Astrocyte of the cerebellum (primary cell): ENCODE results near the gene GEN1.

Source experiments
- DNase-seq: peaks from one replicate; pipeline ENCODE4 v3.0.0-alpha.2; 2011; ENCODE audit warnings: low read depth
- H3K4me3 ChIP-seq: 2 replicates; pipeline ENCODE4 v1.5.1; 2011; ENCODE audit warnings: mild to moderate bottlenecking, low read depth, low read length, moderate library complexity
- CTCF ChIP-seq: IDR thresholded peaks from 2 replicates; pipeline ENCODE4 v1.5.1; 2012; ENCODE audit warnings: low read length, low read depth, moderate library complexity, mild to moderate bottlenecking; ENCODE audit errors: missing control alignments
- in situ Hi-C: cut with HindIII; loops from 2 replicates; pipeline ENCODE4 v1.10.0; 2017; ENCODE audit warnings: low sequenced_read_pairs

The GEN1 gene

GRCh38 chr2:17759805-17760204 lies 5.9 kb downstream of the GEN1 start:
- in situ Hi-C loops, result no loop called here
- TF ChIP-seq CTCF, result no peak
- no peak for DNase-seq
- no peak overlapping the region for H3K4me3 ChIP-seq

GRCh38 chr2:17762451-17762850 lies 8.5 kb downstream of the GEN1 start:
- TF ChIP-seq CTCF, result no peak
- DNase-seq, result no peak
- in situ Hi-C loops, result no loop called here

GRCh38 chr2:17763641-17764333 lies 9.8 kb downstream of the GEN1 start:
- no peak for TF ChIP-seq CTCF
- in situ Hi-C loops, result no loop called here
- DNase-seq, result no peak
- H3K4me3 ChIP-seq, result no peak overlapping the region

More at GRCh38 chr2:17762451-17762850, 8.5 kb downstream of the GEN1 start:
- no peak overlapping the region for H3K4me3 ChIP-seq

GRCh38 chr2:17765398-17765797 lies 11.5 kb downstream of the GEN1 start:
- TF ChIP-seq CTCF, result no peak
- no peak for DNase-seq
- in situ Hi-C loops, result no loop called here
- no peak overlapping the region for H3K4me3 ChIP-seq

DNA sequence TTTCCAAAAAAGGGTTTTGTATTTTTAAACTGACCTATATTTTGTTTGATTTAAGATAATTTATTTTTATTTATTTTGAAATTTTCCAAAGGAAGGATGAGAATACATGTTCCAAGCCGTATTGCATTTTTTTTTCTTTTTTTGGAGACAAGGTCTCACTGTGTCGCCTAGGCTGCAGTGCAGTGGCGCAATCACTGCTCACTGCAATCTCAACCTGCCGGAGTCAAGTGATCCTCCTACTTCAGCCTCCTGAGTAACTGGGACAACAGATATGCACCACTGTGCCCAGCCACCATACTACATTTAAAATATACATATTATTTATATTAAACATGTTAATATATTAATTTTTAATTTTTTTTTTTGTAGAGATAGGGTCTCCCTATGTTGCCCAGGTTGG lies 15.0 kb downstream of the GEN1 start:
- in situ Hi-C loops, result no loop called here
- no peak for TF ChIP-seq CTCF
- no peak overlapping the region for H3K4me3 ChIP-seq
- DNase-seq, result no peak

DNA sequence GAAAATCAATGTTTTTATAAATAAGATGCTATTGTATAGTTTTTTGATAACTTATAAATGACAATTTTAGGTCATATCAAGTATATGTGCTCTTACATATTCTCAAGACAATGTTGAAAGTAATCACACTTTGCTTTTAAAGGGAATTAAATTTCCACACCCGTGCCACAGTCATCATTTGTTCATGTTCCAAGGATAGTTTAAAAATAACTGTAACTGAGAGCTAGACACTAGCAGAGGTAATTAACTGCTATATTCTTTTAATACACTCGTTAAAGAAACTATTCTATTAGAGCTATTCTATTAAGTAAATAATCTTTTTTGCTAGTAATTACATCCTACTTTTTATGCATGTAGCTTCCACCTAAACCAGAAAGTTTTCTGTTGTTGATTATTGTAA lies 18.0 kb downstream of the GEN1 start:
- in situ Hi-C loops, result no loop called here
- no peak for DNase-seq
- TF ChIP-seq CTCF, result no peak
- no peak overlapping the region for H3K4me3 ChIP-seq
